ENCODE results near the gene LCAT.
"Not testable (repeated sequence)": the region's sequence is repeated elsewhere in the genome, so short reads cannot be mapped to it uniquely, and the experiment has no call there.

LCAT gene

DNA sequence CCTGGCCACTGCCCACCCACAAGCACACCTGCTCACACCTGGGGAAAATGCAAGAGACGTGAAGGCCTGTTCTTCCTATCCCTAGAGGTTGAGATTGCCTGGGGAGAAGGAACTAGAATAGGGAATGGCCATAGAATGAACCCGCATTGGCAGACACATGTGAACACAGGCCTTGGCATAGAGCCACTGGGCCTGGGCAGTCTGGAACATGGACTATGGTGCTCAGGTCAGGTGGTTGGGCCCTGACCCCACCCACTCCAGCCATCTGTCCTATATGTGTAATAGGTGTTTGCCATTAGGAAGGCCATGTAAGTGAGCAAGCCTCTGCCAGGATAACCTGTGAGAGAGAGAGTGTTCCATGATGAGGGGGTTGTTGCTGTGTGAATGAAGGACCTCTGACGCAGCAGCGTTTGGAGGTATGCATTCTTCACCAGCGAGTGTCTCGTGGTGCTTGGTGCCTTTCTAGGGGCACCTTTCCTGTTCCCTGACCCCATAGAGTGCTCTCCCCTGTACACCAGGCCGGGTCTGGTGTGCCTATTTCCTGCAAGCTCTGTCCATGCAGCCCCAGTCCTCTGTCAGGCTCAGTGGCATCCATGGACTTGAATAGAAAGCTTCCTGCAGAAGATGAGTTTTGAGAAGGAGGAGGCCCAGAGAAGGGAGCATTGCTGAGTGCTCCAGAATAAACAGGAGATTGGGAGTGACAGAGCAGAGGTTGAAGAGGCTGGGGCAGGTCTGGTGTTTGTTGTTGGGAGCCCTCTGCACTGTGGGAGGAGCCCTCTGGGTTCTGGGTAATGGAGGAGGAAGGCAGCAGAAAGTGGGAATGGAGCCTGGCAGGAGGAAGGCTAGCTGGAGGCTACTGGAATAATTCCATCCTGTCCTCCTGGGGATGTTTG, 27.8 kb downstream of the LCAT start:
- no peak overlapping the region for H3K4me3 ChIP-seq (ENCODE audit: low read depth, low read length)
- ChIA-PET POLR2A (no interaction called here), CTCF (interaction anchor here (0.6 to 2.5 kb wide), 7 partner anchors 11 to 395 kb away, joined by 3 to 14 read pairs (median 4); partner anchors contain the start of gene CTCF)
- TF ChIP-seq, protein P1, sequence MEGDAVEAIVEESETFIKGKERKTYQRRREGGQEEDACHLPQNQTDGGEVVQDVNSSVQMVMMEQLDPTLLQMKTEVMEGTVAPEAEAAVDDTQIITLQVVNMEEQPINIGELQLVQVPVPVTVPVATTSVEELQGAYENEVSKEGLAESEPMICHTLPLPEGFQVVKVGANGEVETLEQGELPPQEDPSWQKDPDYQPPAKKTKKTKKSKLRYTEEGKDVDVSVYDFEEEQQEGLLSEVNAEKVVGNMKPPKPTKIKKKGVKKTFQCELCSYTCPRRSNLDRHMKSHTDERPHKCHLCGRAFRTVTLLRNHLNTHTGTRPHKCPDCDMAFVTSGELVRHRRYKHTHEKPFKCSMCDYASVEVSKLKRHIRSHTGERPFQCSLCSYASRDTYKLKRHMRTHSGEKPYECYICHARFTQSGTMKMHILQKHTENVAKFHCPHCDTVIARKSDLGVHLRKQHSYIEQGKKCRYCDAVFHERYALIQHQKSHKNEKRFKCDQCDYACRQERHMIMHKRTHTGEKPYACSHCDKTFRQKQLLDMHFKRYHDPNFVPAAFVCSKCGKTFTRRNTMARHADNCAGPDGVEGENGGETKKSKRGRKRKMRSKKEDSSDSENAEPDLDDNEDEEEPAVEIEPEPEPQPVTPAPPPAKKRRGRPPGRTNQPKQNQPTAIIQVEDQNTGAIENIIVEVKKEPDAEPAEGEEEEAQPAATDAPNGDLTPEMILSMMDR (IDR thresholded peaks at IDR 0.05; ENCODE audit: insufficient read depth, low read length, missing control alignments) = no peak
- no peak for DNase-seq (ENCODE audit: low read depth, low spot score)

DNA sequence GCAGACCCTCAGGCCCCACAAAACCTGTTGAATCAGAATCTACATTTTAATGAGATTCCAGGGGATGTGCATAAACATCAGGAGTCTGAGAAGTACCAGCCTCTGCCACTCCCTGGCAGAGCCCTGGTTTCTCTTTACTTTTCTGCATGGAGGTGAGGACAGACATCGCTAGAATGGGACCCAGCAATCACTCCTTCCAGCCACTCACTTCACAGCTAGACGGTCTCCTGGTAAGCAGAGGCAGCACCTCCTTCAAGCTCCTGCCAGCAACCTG, 28.5 kb downstream of the LCAT start:
- POLR2A ChIA-PET; DNase-seq (ENCODE audit: low read depth, low spot score); H3K4me3 ChIP-seq (ENCODE audit: low read depth, low read length): not testable (repeated sequence)
- CTCF ChIA-PET = interaction anchor here (0.6 to 2.5 kb wide), 5 partner anchors 13 to 394 kb away, joined by 3 to 14 read pairs (median 6); partner anchors contain the start of genes CTCF and CTRL

DNA sequence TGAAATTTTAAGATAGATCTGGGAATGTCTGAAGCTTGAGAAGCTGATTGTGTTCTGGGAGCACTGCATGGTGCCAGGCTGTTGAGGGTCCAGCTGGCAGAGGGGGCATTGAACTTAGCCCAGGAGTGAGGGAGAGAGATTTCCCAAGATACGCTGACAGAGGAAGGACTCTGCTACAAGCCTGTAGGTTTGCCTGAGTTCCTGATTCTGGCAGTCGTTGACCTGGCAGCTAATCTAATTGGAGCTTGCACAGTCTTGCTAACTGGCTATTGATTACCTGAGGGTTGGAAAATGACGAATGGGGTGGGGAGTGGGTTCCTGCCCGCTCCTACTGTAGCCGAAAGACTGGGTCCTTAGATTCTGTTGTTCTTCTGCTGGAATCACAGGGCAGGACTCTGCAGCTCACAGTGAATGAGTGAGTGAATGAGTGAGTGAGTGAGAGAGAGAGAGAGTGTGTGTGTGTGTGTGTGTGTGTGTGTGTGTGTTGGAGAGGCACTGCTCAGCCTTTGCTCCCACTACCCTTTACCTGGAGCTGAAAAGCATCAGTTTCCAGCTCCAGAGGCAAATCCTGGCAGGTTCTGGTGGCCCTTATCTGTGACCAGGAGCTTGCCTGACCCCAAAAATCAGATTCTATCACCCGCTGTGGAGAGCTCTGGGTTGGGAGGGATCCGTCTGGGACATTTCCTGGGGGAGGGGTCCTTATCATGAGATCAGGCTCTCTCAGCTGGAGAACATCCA, 29.0 kb downstream of the LCAT start:
- no peak overlapping the region for H3K4me3 ChIP-seq (ENCODE audit: low read depth, low read length)
- ChIA-PET CTCF (interaction anchor here (0.6 to 2.5 kb wide), 10 partner anchors 10 to 394 kb away, joined by 3 to 14 read pairs (median 3); partner anchors contain the start of genes CTCF and CTRL), POLR2A (interaction anchor here (0.6 kb wide), 1 partner anchor 9 kb away, joined by 4 read pairs; no protein-coding TSS in a partner anchor)
- TF ChIP-seq, protein P1 (IDR thresholded peaks at IDR 0.05; ENCODE audit: insufficient read depth, low read length, missing control alignments) = no peak
- DNase-seq (ENCODE audit: low read depth, low spot score) = no peak

DNA sequence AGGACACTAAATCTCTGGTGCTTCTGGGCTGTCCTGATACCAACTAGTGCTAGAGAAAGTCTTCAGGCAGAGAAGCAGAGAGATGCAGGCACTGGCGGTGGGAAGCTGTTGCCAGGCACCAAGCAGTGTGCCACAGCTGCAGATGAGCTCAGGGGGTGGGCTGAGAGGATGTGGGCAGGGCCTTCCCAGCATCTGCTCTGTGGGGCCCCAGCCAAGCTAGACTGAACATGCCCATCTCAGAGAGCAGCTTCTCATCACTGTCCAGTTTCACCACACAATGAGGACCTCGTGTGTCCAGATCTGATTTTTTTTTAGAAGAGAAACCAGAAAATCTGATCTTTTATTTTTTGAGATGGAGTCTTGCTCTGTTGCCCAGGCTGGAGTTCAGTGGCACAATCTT, 33.8 kb downstream of the LCAT start:
- H3K4me3 ChIP-seq (ENCODE audit: low read depth, low read length) = no peak overlapping the region
- ChIA-PET CTCF (interaction anchor here (0.6 to 5.0 kb wide), 6 partner anchors 15 to 94 kb away, joined by 3 to 36 read pairs (median 4); partner anchors contain the start of gene NRN1L), POLR2A (no interaction called here)
- peak; percentile 19 for DNase-seq (ENCODE audit: low read depth, low spot score)
- TF ChIP-seq, protein P1 (IDR thresholded peaks at IDR 0.05; ENCODE audit: insufficient read depth, low read length, missing control alignments) = no peak

DNA sequence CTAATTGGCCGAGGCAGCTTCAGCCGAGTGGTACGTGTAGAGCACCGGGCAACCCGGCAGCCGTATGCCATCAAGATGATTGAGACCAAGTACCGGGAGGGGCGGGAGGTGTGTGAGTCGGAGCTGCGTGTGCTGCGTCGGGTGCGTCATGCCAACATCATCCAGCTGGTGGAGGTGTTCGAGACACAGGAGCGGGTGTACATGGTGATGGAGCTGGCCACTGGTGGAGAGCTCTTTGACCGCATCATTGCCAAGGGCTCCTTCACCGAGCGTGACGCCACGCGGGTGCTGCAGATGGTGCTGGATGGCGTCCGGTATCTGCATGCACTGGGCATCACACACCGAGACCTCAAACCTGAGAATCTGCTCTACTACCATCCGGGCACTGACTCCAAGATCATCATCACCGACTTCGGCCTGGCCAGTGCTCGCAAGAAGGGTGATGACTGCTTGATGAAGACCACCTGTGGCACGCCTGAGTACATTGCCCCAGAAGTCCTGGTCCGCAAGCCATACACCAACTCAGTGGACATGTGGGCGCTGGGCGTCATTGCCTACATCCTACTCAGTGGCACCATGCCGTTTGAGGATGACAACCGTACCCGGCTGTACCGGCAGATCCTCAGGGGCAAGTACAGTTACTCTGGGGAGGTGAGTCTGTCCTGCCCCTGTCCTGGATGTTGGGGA, 34.7 kb downstream of the LCAT start:
- TF ChIP-seq, protein P1 (IDR thresholded peaks at IDR 0.05; ENCODE audit: insufficient read depth, low read length, missing control alignments) = no peak
- ChIA-PET POLR2A (interaction anchor here (0.6 kb wide), 1 partner anchor 26 kb away, joined by 3 read pairs; no protein-coding TSS in a partner anchor), CTCF (interaction anchor here (0.8 to 5.0 kb wide), 4 partner anchors 11 to 93 kb away, joined by 4 to 36 read pairs (median 7); partner anchors contain the start of gene NRN1L)
- no peak for DNase-seq (ENCODE audit: low read depth, low spot score)
- no peak overlapping the region for H3K4me3 ChIP-seq (ENCODE audit: low read depth, low read length)

DNA sequence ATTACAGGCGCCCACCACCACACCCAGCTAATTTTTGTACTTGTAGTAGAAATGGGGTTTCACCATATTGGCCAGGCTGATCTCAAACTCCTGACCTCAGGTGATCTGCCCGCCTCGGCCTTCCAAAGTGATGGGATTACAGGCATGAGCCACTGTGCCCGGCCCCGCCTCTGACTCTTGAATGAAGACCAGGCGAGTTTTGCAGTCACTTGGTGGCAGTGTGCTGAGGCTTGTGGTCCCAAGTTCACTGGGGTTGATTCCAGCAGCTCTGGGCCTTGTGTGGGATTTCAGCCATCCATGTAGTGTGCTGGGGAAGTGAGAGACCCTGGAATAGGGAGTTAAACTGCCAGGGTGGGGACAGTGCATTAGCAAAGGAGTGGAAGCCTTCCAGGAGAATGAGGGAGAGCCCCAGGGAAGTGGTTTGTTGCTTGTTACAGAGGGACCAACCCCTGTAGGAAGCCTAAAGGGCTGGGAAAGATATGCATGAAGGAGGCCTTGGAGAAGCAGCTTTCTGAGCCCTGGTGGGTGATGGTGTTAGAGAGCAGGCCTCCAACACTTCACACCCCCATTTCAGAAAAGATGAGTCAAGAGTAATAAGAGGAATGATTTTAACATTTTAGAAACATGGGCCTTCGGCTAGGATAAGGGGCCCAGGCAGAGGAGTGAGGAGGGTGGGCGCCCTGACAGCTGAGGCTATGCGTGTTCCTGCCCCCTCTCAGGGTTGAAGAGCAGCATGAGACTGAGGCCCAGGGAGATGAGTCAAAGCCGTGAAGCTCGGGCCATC, 36.3 kb downstream of the LCAT start:
- DNase-seq (ENCODE audit: low read depth, low spot score) = no peak
- H3K4me3 ChIP-seq (ENCODE audit: low read depth, low read length) = no peak overlapping the region
- POLR2A ChIA-PET = no interaction called here
- CTCF ChIA-PET = interaction anchor here (0.6 to 5.0 kb wide), 6 partner anchors 10 to 150 kb away, joined by 3 to 36 read pairs (median 3); partner anchors contain the start of gene NRN1L
- TF ChIP-seq, protein P1 (IDR thresholded peaks at IDR 0.05; ENCODE audit: insufficient read depth, low read length, missing control alignments) = no peak
